HG03520 (cell line): Measurements from ENCODE around the gene HSD11B2.

Experiments used
- ATAC-seq: cut with Tn5 transposase; IDR thresholded peaks from one replicate; pipeline ENCODE4 v1.9.1; 2021; ENCODE audit warnings: mild to moderate bottlenecking, moderate library complexity; ENCODE audit not compliant: unreplicated experiment

HSD11B2 gene

GRCh38 chr16:67431775-67432505, 1.0 kb downstream of the HSD11B2 start:
- no peak for ATAC-seq

GRCh38 chr16:67432506-67432890, 1.6 kb downstream of the HSD11B2 start:
- ATAC-seq, result no peak

- ATAC-seq, result no peak
These were observed 2.3 kb downstream of the HSD11B2 start for GRCh38 chr16:67433131-67433719.

GRCh38 chr16:67435758-67436164, 4.8 kb downstream of the HSD11B2 start:
- no peak for ATAC-seq

- ATAC-seq, result no peak
These were observed 5.8 kb downstream of the HSD11B2 start for GRCh38 chr16:67436640-67437193.

GRCh38 chr16:67437513-67437912, 6.6 kb downstream of the HSD11B2 start:
- no peak for ATAC-seq

- ATAC-seq, result no peak
These were observed 7.3 kb downstream of the HSD11B2 start for GRCh38 chr16:67438098-67438791.

- ATAC-seq, result no peak
These were observed 8.0 kb downstream of the HSD11B2 start for GRCh38 chr16:67438824-67439393.

GRCh38 chr16:67441271-67441753, 10.4 kb downstream of the HSD11B2 start:
- ATAC-seq, result no peak

- no peak for ATAC-seq
These were observed 11.0 kb downstream of the HSD11B2 start for GRCh38 chr16:67441907-67442306.

- no peak for ATAC-seq
These were observed 11.8 kb downstream of the HSD11B2 start for GRCh38 chr16:67442581-67443255.

GRCh38 chr16:67443265-67443664, 12.3 kb downstream of the HSD11B2 start:
- no peak for ATAC-seq

GRCh38 chr16:67444259-67445125, 13.6 kb downstream of the HSD11B2 start:
- ATAC-seq, result no peak

- ATAC-seq, result no peak
These were observed 14.2 kb downstream of the HSD11B2 start for GRCh38 chr16:67445126-67445426.

GRCh38 chr16:67445441-67445912, 14.6 kb downstream of the HSD11B2 start:
- no peak for ATAC-seq

GRCh38 chr16:67445913-67446907, 15.3 kb downstream of the HSD11B2 start:
- no peak for ATAC-seq

- no peak for ATAC-seq
These were observed 16.1 kb downstream of the HSD11B2 start for GRCh38 chr16:67446968-67447507.

- ATAC-seq, result no peak
These were observed 16.7 kb downstream of the HSD11B2 start for GRCh38 chr16:67447508-67448076.
